ENCODE data around the gene KLHDC7B. TPM values are rescaled to one million over a fixed set of nuclear protein-coding genes. Genes with fewer than 3 reads are reported as not detected.
"Not testable (repeated sequence)": the region's sequence is repeated elsewhere in the genome, so short reads cannot be mapped to it uniquely, and the experiment has no call there.

Gene KLHDC7B
- total and polyA plus RNA-seq, 8 donors = 0.03 to 0.73 (median 0.07) TPM; not detected in 3

DNA sequence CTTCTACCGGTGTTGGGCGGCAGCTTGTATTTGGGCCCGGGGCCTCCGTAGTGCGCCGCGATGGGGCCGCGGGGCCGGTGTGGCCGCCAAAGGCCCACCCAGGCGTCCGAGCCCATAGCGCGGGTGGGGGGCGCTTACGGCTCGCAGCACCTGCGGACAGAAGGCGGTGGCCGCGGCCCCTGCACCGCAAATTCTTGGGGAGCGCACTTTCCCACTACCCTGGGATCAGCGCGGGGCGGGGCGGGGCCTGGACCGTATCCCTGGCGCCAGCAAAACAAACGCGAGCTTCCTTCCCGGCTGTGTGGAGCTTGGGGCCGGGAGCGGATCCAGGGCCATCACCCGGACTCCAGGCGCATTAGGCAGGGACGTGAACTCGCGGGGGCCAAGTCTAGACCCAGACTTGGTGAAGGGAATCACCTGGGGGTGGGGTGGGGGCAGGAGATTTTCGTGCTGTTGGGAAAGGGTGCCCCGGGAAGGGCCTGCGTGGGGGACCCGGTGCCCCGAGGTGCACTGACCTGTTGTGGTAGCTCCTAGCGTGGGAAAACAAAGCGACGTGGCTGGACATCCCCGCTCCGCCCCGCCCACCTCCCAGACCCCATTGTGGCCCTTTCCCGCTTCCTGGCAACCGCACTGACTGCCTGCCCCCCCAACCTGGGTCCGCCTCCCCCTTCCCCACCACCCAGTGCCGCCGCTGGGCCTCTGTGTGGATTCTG lies 13.6 kb upstream of the KLHDC7B start:
- ATAC-seq = peak; percentile 43
- H3K27ac ChIP-seq = peak overlapping the region; percentile 99
- intact Hi-C loops (cut with DNase I) = no loop called here
- H3K27me3 ChIP-seq = no peaks in the 10 kb centered on the region
- no peaks in the 10 kb centered on the region for H3K9me3 ChIP-seq
- H3K4me1 ChIP-seq = peaks cover under 1 to 75% of the 10 kb centered on the region in 2 donors
- H3K36me3 ChIP-seq = peaks cover 0 to 20% of the 10 kb centered on the region in 2 donors
- H3K4me3 ChIP-seq = peak overlapping the region; percentile 71 to 85
- TF ChIP-seq, protein P1, sequence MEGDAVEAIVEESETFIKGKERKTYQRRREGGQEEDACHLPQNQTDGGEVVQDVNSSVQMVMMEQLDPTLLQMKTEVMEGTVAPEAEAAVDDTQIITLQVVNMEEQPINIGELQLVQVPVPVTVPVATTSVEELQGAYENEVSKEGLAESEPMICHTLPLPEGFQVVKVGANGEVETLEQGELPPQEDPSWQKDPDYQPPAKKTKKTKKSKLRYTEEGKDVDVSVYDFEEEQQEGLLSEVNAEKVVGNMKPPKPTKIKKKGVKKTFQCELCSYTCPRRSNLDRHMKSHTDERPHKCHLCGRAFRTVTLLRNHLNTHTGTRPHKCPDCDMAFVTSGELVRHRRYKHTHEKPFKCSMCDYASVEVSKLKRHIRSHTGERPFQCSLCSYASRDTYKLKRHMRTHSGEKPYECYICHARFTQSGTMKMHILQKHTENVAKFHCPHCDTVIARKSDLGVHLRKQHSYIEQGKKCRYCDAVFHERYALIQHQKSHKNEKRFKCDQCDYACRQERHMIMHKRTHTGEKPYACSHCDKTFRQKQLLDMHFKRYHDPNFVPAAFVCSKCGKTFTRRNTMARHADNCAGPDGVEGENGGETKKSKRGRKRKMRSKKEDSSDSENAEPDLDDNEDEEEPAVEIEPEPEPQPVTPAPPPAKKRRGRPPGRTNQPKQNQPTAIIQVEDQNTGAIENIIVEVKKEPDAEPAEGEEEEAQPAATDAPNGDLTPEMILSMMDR (IDR thresholded peaks at IDR 0.05) = no peak
- peak; percentile 68 to 95 (median 85) for DNase-seq

DNA sequence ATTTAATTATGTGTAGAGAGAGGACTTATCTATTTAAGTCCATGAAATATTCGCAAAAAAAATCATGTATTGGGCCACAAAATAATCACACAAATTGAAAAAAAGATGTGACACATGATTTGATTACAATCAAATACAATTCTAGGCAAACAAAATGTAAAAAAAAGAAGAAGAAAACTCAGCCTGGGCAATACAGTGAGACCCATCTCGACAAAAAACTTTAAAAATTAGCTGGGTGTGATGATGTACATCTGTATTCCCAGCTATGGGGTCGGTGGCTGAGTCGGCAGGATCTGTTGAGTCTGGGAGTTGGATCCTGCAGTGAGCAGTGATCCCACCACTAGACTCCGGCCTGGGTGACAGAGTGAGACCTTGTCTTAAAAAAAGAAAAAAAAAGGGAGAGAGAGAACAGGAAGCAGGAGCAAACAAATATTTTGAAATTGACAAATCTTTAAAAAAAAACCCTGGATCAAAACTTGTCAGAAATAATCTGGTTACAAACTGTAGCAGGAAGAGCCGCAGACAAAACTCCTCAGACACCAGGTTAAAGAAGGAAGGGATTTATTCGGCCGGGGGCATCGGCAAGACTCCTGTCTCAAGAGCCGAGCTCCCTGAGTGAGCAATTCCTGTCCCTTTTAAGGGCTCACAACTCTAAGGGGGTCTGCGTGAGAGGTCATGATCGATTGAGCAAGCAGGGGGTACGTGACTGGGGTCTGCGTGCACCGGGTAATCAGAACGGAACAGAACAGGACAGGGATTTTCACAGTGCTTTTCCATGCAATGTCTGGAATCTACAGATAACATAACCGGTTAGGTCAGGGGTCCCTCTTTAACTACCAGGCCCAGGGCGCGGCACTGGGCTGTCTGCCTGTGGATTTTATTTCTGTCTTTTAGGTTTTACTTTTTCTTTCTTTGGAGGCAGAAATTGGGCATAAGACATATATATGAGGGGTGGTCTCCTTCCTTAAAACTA lies 12.6 kb upstream of the KLHDC7B start:
- Histone ChIP-seq H3K27ac (peak overlapping the region; percentile 99), H3K4me1 (peaks cover 0 to 75% of the 10 kb centered on the region in 2 donors), H3K27me3 (no peaks in the 10 kb centered on the region), H3K36me3 (peaks cover 0 to 13% of the 10 kb centered on the region in 2 donors), H3K9me3 (no peaks in the 10 kb centered on the region), H3K4me3 (peak overlapping the region in 1 of 2 donors; percentile 85)
- DNase-seq = peak in 2 of 4 donors; percentile 37 to 55
- TF ChIP-seq, protein P1 (IDR thresholded peaks at IDR 0.05) = no peak
- intact Hi-C loops (cut with DNase I) = no loop called here
- no peak for ATAC-seq

DNA sequence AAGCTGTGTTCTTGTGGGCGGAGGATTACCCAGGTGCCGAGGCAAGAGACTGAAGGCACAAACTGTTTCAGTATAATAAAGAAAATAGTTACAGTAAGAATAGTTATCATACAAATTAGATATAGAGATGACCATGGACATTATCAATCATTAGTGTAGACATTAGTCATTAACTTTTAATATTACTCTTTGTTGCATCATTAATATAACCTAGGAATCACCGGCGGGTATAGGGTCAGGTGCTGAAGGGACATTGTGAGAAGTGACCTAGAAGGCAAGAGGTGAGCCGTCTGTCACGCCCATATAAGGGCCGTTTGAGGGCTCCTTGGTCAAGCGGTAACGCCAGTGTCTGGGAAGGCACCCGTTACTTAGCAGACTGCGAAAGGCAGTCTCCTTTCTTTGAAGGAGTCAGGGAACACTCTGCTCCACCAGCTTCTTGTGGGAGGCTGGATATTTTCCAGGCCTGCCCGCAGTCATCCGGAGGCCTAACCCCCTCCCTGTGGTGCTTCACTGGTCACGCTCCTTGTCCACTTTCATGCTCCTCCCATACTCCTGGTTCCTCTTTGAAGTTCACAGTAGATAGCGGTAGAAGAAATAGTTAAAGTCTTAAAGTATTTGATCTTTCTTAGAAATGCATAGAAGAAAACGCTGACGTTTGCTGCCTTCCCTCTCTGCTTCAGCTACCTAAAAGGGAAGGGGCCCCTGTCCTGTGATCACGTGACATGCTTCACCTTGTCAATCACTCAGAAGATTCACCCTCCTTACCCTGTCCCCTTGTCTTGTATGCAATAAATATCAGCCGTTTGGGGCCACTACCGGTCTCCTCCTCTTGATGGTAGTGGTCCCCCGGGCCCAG lies 11.6 kb upstream of the KLHDC7B start:
- H3K9me3 ChIP-seq; intact Hi-C loops (cut with DNase I); H3K36me3 ChIP-seq; ATAC-seq; H3K27me3 ChIP-seq: not testable (repeated sequence)
- Histone ChIP-seq H3K4me3 (peak overlapping the region in 1 of 2 donors; percentile 1), H3K27ac (peak overlapping the region; percentile 99), H3K4me1 (peaks cover 9 to 75% of the 10 kb centered on the region in 2 donors)
- DNase-seq = peak in 1 of 4 donors; percentile 90

DNA sequence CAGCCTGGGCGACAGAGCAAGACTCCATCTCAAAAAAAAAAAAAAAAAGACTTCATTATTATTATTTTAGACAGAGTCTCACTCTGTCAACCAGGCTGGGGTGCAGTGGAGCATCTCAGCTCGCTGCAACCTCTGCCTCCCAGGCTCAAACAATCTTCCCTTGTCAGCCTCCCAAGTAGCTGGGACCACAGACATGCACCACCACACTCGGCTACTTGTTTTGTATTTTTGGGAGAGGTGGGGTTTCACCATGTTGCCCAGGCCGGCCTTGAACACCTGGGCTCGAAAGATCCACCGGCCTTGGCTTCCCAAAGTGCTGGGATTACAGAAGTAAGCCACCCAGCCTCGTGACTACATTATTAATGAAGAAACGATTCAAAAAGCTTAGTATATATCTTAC lies 10.6 kb upstream of the KLHDC7B start:
- peaks cover 16 to 81% of the 10 kb centered on the region in 2 donors for H3K4me1 ChIP-seq
- H3K27ac ChIP-seq = peak overlapping the region; percentile 99
- no peaks in the 10 kb centered on the region for H3K9me3 ChIP-seq
- intact Hi-C loops (cut with DNase I) = no loop called here
- no peaks in the 10 kb centered on the region for H3K36me3 ChIP-seq
- no peak for DNase-seq
- TF ChIP-seq, protein P1 (IDR thresholded peaks at IDR 0.05) = no peak
- no peak overlapping the region for H3K4me3 ChIP-seq
- H3K27me3 ChIP-seq = no peaks in the 10 kb centered on the region
- ATAC-seq = no peak

DNA sequence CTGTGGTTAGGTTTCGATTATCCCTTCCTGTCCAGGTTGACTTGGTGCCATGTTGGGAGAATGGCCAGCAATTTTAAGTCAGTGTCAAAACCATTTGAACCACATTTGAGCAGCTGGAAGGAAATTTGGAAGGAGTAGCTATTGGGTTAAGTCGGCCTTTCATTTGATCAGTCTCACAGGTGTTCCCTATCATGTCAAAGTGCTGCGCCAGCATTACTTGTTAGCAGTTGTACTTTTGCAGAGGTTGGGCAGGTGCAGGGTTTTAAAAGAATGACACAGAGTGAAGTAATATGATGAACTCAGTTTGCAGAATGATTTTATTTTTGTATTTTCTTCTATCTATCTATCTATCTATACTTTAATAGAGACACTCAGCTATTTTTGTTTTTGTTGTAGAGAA lies 9.5 kb upstream of the KLHDC7B start:
- H3K27me3 ChIP-seq = no peaks in the 10 kb centered on the region
- H3K9me3 ChIP-seq = no peaks in the 10 kb centered on the region
- TF ChIP-seq, protein P1 (IDR thresholded peaks at IDR 0.05) = no peak
- ATAC-seq (no peak), DNase-seq (no peak)
- H3K4me1 ChIP-seq = peaks cover 26 to 92% of the 10 kb centered on the region in 2 donors
- intact Hi-C loops (cut with DNase I) = no loop called here
- H3K27ac ChIP-seq = peak overlapping the region in 1 of 2 donors; percentile 100
- H3K36me3 ChIP-seq = no peaks in the 10 kb centered on the region
- H3K4me3 ChIP-seq = no peak overlapping the region

Data from left lung (tissue), 10 donors.